B cell (primary cell): ENCODE measurements around the gene HDGFL1. TPM values are rescaled to one million over a fixed set of nuclear protein-coding genes. Genes with fewer than 3 reads are reported as not detected.

Experiments used
- ATAC-seq: fragments of 200-7000 bp; cut with Tn5 transposase; one replicate; pipeline ENCODE4 v1.10.0; 2021; ENCODE audit warnings: low read depth, mild to moderate bottlenecking, moderate number of reproducible peaks, moderate library complexity
- CTCF ChIA-PET: fragments of 350-600 bp; sonication (Branson Sonifier 250); formaldehyde crosslinking; loops from one replicate; lab custom pipeline; 2021; ENCODE audit warnings: antibody characterized with exemption, inconsistent platforms; lab: Charles Lee
- POLR2A ChIA-PET: fragments of 350-600 bp; sonication (Branson Sonifier 250); formaldehyde crosslinking; loops from one replicate; lab custom pipeline; 2021; ENCODE audit warnings: antibody characterized with exemption; lab: Charles Lee
- DNase-seq: peaks from one replicate; pipeline ENCODE4 v3.0.0; 2013
- H2AFZ ChIP-seq: 2 replicates; pipeline ENCODE4 v1.6.1; 2012; ENCODE audit warnings: mild to moderate bottlenecking, low read depth, low read length; ENCODE audit not compliant: insufficient read depth, poor library complexity, severe bottlenecking
- H3K27ac ChIP-seq, 2 donors: 1 replicate in 1 of 2; 2 replicates in 1 of 2; pipeline ENCODE4 v1.5.1; 2012 to 2013; ENCODE audit warnings: low read length in 2 of 2, mild to moderate bottlenecking in 2 of 2, moderate library complexity in 1 of 2
- H3K27me3 ChIP-seq, 4 experiments: fragments of 200-600 bp in 1 of 4; sonication (generic) in 1 of 4; replicated peaks in 1 of 4; 1 replicate in 2 of 4; 2 replicates in 2 of 4; pipeline versions ENCODE4 v1.6.1 to v1.7.0; 2013 to 2016; ENCODE audit warnings: low read length in 3 of 4, mild to moderate bottlenecking in 2 of 4, mixed read lengths in 1 of 4, moderate library complexity in 1 of 4; ENCODE audit not compliant: insufficient read depth in 4 of 4, control insufficient read depth in 3 of 4; ENCODE audit errors: control extremely low read depth in 1 of 4
- H3K36me3 ChIP-seq, 2 experiments: replicated peaks in 1 of 2; 1 replicate in 1 of 2; 2 replicates in 1 of 2; pipeline versions ENCODE4 v1.6.1 to v1.7.1; 2013; ENCODE audit warnings: low read length in 1 of 2; ENCODE audit not compliant: insufficient read depth in 2 of 2, control insufficient read depth in 1 of 2; ENCODE audit errors: control extremely low read depth in 1 of 2, extremely low read depth in 1 of 2
- H3K4me1 ChIP-seq, 2 donors: fragments of 200-600 bp in 1 of 2; sonication (generic) in 1 of 2; 1 replicate in 1 of 2; 2 replicates in 1 of 2; pipeline versions ENCODE4 v1.5.1 to v1.6.1; 2013 to 2017; ENCODE audit warnings: low read length in 2 of 2; ENCODE audit not compliant: control insufficient read depth in 2 of 2, insufficient read depth in 2 of 2
- H3K4me2 ChIP-seq: replicated peaks from 2 replicates; pipeline ENCODE3; 2012; ENCODE audit warnings: mild to moderate bottlenecking, low read depth, low read length; ENCODE audit not compliant: poor library complexity, severe bottlenecking
- H3K4me3 ChIP-seq, 5 experiments: fragments of 200-600 bp in 1 of 5; sonication (generic) in 1 of 5; 1 replicate in 3 of 5; 2 replicates in 2 of 5; pipeline versions ENCODE4 v1.5.1 to v1.7.0; 2011 to 2016; ENCODE audit warnings: low read length in 4 of 5, mild to moderate bottlenecking in 4 of 5, low read depth in 2 of 5, control low read depth in 1 of 5, moderate library complexity in 1 of 5; ENCODE audit not compliant: insufficient read depth in 1 of 5; ENCODE audit errors: control extremely low read depth in 1 of 5, extremely low read depth in 1 of 5
- H3K79me2 ChIP-seq: fragments of 200-600 bp; sonication (generic); one replicate; pipeline ENCODE4 v1.6.0; 2016; ENCODE audit warnings: low read length; ENCODE audit not compliant: control insufficient read depth, insufficient read depth
- H3K9ac ChIP-seq: fragments of 200-600 bp; sonication (generic); 2 replicates; pipeline ENCODE4 v1.6.1; 2017; ENCODE audit warnings: mild to moderate bottlenecking, low read length, moderate library complexity
- H3K9me3 ChIP-seq, 3 donors: one replicate each; pipeline versions ENCODE4 v1.6.1 to v1.7.1; 2013; ENCODE audit warnings: low read length in 2 of 3; ENCODE audit not compliant: control insufficient read depth in 2 of 3, insufficient read depth in 1 of 3; ENCODE audit errors: control extremely low read depth in 1 of 3
- H4K20me1 ChIP-seq: 2 replicates; pipeline ENCODE4 v1.6.0; 2012; ENCODE audit warnings: mild to moderate bottlenecking, low read length; ENCODE audit not compliant: insufficient read depth, control insufficient read depth, poor library complexity, severe bottlenecking
- H3K27ac Mint-ChIP-seq: one replicate; pipeline ENCODE4 v1.8.0; 2021; ENCODE audit warnings: mixed read lengths
- H3K27me3 Mint-ChIP-seq: one replicate; pipeline ENCODE4 v1.8.0; 2021; ENCODE audit warnings: mixed read lengths
- H3K4me1 Mint-ChIP-seq: one replicate; pipeline ENCODE4 v1.8.0; 2021; ENCODE audit warnings: mixed read lengths
- H3K4me3 Mint-ChIP-seq: one replicate; pipeline ENCODE4 v1.8.0; 2021; ENCODE audit warnings: mixed read lengths
- H3K9me3 Mint-ChIP-seq: one replicate; pipeline ENCODE4 v1.8.0; 2022; ENCODE audit warnings: mixed read lengths; ENCODE audit not compliant: insufficient read depth
- CTCF ChIP-seq: fragments of 200-600 bp; IDR thresholded peaks from one replicate; pipeline ENCODE4 v1.8.0; 2022; ENCODE audit warnings: antibody characterized with exemption, mild to moderate bottlenecking
- EZH2 ChIP-seq: IDR thresholded peaks from 2 replicates; pipeline ENCODE4 v1.6.1; 2012; ENCODE audit warnings: borderline replicate concordance, low read depth, mild to moderate bottlenecking, moderate library complexity, low read length; ENCODE audit not compliant: insufficient read depth, poor library complexity, severe bottlenecking
- WGBS: methylation state at CpG from one replicate; pipeline ENCODE4 v1.1.5; 2013; ENCODE audit warnings: missing lambda C conversion rate; ENCODE audit not compliant: insufficient coverage; 5-methylcytosine and 5-hydroxymethylcytosine counted together
- intact Hi-C: fragments of 100-400 bp; cut with micrococcal nuclease; formaldehyde crosslinking; loops from one replicate; pipeline ENCODE4 v1.10.0; 2022
- polyA plus RNA-seq: library from polyadenylated mRNA; depleted of rRNA; stranded (reverse); fragments of >200 nt; gene quantifications from 2 replicates; pipeline ENCODE4 v1.2.3, GENCODE V29; 2012
- total RNA-seq, 2 donors: library from RNA; stranded (reverse); fragments of 120-200 nt in 1 of 2; gene quantifications; 1 replicate in 1 of 2; 2 replicates in 1 of 2; pipeline versions ENCODE4 v1.2.3 to v1.2.4, GENCODE V29; 2013 to 2022

HDGFL1 gene
- total and polyA plus RNA-seq, 2 donors (not counting 1 experiment from before 2014, with no cell fraction given), result not detected

DNA sequence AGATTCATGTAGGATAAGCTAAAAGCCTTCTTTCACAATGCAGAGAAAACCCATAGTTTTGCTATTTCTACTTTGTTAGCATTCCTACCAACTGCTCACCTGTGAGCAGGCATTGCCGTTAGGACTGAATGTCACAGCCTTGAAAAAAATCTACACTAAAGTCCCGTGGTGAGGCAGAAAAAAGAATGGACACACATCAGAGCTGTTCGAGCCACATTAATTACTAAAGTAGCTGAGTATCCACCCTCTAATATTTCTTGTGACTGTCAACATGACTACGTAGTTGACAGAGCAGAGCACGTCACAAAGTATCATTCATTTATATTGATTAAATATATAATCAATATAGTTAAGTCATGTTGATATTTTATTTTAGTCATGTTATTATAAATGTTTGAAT lies 10.1 kb downstream of the HDGFL1 start:
- Histone ChIP-seq H3K27me3 (no peaks in the 10 kb centered on the region), H3K4me2 (no peak overlapping the region), H4K20me1 (no peaks in the 10 kb centered on the region), H3K9ac (no peak overlapping the region), H3K9me3 (no peaks in the 10 kb centered on the region), H3K79me2 (no peaks in the 10 kb centered on the region), H3K4me1 (no peaks in the 10 kb centered on the region), H3K27ac (no peak overlapping the region), H2AFZ (no peak overlapping the region), H3K36me3 (no peaks in the 10 kb centered on the region), H3K4me3 (no peak overlapping the region)
- Mint-ChIP-seq H3K4me1 (no peaks in the 10 kb centered on the region), H3K27me3 (no peaks in the 10 kb centered on the region), H3K4me3 (no peak overlapping the region), H3K27ac (no peak overlapping the region), H3K9me3 (no peaks in the 10 kb centered on the region)
- ChIA-PET POLR2A (no interaction called here), CTCF (no interaction called here)
- ATAC-seq (no peak), DNase-seq (no peak)
- TF ChIP-seq CTCF, result no peak
- 100% methylated on average over 1 of the region's 5 CpGs for WGBS
- intact Hi-C loops, result no loop called here

GRCh38 chr6:22580337-22580736 lies 11.0 kb downstream of the HDGFL1 start:
- Histone ChIP-seq H3K9ac (no peak overlapping the region), H3K4me1 (no peaks in the 10 kb centered on the region), H3K79me2 (no peaks in the 10 kb centered on the region), H3K9me3 (no peaks in the 10 kb centered on the region), H3K27ac (no peak overlapping the region), H2AFZ (no peak overlapping the region), H3K4me3 (no peak overlapping the region), H3K4me2 (no peak overlapping the region), H3K27me3 (no peaks in the 10 kb centered on the region), H3K36me3 (no peaks in the 10 kb centered on the region), H4K20me1 (no peaks in the 10 kb centered on the region)
- Mint-ChIP-seq H3K4me1 (no peaks in the 10 kb centered on the region), H3K27ac (no peak overlapping the region), H3K9me3 (no peaks in the 10 kb centered on the region), H3K27me3 (no peaks in the 10 kb centered on the region), H3K4me3 (no peak overlapping the region)
- intact Hi-C loops, result no loop called here
- no peak for ATAC-seq
- TF ChIP-seq CTCF (no peak), EZH2 (no peak)
- POLR2A ChIA-PET, result no interaction called here
- no peak for DNase-seq
- CTCF ChIA-PET, result no interaction called here
- 100% methylated on average over 1 of the region's 5 CpGs for WGBS
